NCI-H526 (cell line): ENCODE data around the gene SH3RF3.

Source experiments
- DNase-seq, 2 experiments: peaks; one replicate each; lab custom pipeline; 2025; lab: John Stamatoyannopoulos, UW

SH3RF3 gene

GRCh38 chr2:109202486-109202885, 73.5 kb downstream of the SH3RF3 start:
- no peak for DNase-seq

- DNase-seq: no peak
Measured at GRCh38 chr2:109203246-109204011, 74.4 kb downstream of the SH3RF3 start.

- DNase-seq: peak in 1 of 2 experiments; percentile 37
Measured at GRCh38 chr2:109204412-109204811, 75.4 kb downstream of the SH3RF3 start.

GRCh38 chr2:109205447-109205846, 76.4 kb downstream of the SH3RF3 start:
- DNase-seq: no peak

- no peak for DNase-seq
Measured at GRCh38 chr2:109206569-109207146, 77.7 kb downstream of the SH3RF3 start.

- no peak for DNase-seq
Measured at GRCh38 chr2:109207176-109207575, 78.2 kb downstream of the SH3RF3 start.

GRCh38 chr2:109208071-109208950, 79.3 kb downstream of the SH3RF3 start:
- DNase-seq: no peak

- no peak for DNase-seq
Measured at GRCh38 chr2:109208951-109209335, 79.9 kb downstream of the SH3RF3 start.

GRCh38 chr2:109209412-109209811, 80.4 kb downstream of the SH3RF3 start:
- no peak for DNase-seq

- no peak for DNase-seq
Measured at GRCh38 chr2:109209941-109210340, 80.9 kb downstream of the SH3RF3 start.

GRCh38 chr2:109210431-109211200, 81.6 kb downstream of the SH3RF3 start:
- no peak for DNase-seq

GRCh38 chr2:109211315-109211714, 82.3 kb downstream of the SH3RF3 start:
- no peak for DNase-seq

- DNase-seq: no peak
Measured at GRCh38 chr2:109212836-109213563, 84.0 kb downstream of the SH3RF3 start.

- peak in 1 of 2 experiments; percentile 9 for DNase-seq
Measured at GRCh38 chr2:109213646-109214433, 84.8 kb downstream of the SH3RF3 start.

GRCh38 chr2:109214651-109215371, 85.8 kb downstream of the SH3RF3 start:
- no peak for DNase-seq

GRCh38 chr2:109215866-109216265, 86.9 kb downstream of the SH3RF3 start:
- DNase-seq: no peak

- no peak for DNase-seq
Measured at GRCh38 chr2:109216332-109216731, 87.3 kb downstream of the SH3RF3 start.

GRCh38 chr2:109217362-109218086, 88.5 kb downstream of the SH3RF3 start:
- DNase-seq: no peak
